ENCODE data around the gene PDLIM4. TPM values are rescaled to one million over a fixed set of nuclear protein-coding genes. Genes with fewer than 3 reads are reported as not detected.

PDLIM4 gene
- total RNA-seq, 2 experiments from 2014 or later: 0.21 to 0.23 TPM

- Mint-ChIP-seq H3K4me1 (no peaks in the 10 kb centered on the region), H3K36me3 (ENCODE audit: low read depth) (no peaks in the 10 kb centered on the region), H3K27ac (no peak overlapping the region), H3K27me3 (no peaks in the 10 kb centered on the region), H3K9me3 (ENCODE audit: low read depth) (peaks cover 3% of the 10 kb centered on the region), H3K4me3 (no peak overlapping the region)
- ATAC-seq (no peak), DNase-seq (no peak)
- ChIA-PET CTCF (interaction anchor here (0.7 kb wide), 1 partner anchor 31 kb away, joined by 3 read pairs; no protein-coding TSS in a partner anchor), POLR2A (no interaction called here)
- intact Hi-C loops (cut with DNase I, micrococcal nuclease): no loop called here
Observed at GRCh38 chr5:132279801-132280200, 22.3 kb downstream of the PDLIM4 start.

DNA sequence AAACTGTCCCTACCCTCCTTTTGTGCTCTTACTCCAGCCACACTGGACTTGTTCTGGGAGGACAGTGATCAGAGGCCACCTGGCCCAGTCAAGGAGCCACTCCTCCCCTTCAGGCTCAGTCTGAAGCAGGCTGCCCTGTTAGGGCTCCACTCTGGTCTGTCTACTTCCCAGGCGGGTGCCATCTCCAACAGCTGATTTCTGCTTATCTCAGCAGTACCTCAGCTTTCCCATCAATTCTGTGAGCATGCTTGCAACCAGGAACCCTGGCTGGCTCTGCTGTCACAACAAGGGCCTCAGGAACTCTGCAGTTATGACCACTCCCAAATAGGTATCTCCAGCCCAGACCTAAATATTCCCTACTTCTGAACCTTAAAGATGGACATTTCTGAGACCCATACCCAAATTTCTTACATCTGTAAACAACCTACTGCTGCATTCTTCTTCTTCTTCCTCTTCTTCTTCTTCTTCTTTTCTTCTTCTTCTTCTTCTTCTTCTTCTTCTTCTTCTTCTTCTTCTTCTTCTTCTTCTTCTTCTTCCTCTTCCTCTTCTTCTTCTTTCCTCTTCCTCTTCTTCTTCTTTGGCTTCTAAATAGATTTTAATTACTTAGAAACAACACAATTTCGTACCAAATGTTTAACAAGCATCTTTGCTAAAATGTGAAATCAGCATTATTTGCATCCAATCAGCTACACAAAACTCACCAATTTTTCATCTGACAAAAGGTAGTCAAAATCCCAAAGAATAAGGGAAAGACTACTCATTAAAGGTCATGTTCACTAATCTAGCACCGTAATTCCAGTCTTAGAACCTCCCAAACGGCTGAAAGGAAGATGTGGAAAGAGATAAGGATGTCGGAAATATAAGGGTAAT lies 23.1 kb downstream of the PDLIM4 start:
- Mint-ChIP-seq H3K4me3 (no peak overlapping the region), H3K27ac (no peak overlapping the region), H3K36me3 (ENCODE audit: low read depth) (no peaks in the 10 kb centered on the region), H3K4me1 (no peaks in the 10 kb centered on the region), H3K27me3 (no peaks in the 10 kb centered on the region), H3K9me3 (ENCODE audit: low read depth) (peaks cover 3% of the 10 kb centered on the region)
- ChIA-PET POLR2A (no interaction called here), CTCF (interaction anchor here (0.6 to 2.1 kb wide), 7 partner anchors 8 to 106 kb away, joined by 3 to 9 read pairs (median 4); no protein-coding TSS in a partner anchor)
- intact Hi-C loops (cut with DNase I, micrococcal nuclease): no loop called here
- DNase-seq (no peak), ATAC-seq (no peak)

- no peaks in the 10 kb centered on the region for H3K27me3 Mint-ChIP-seq
Observed at GRCh38 chr5:132281856-132282614, 24.5 kb downstream of the PDLIM4 start.

DNA sequence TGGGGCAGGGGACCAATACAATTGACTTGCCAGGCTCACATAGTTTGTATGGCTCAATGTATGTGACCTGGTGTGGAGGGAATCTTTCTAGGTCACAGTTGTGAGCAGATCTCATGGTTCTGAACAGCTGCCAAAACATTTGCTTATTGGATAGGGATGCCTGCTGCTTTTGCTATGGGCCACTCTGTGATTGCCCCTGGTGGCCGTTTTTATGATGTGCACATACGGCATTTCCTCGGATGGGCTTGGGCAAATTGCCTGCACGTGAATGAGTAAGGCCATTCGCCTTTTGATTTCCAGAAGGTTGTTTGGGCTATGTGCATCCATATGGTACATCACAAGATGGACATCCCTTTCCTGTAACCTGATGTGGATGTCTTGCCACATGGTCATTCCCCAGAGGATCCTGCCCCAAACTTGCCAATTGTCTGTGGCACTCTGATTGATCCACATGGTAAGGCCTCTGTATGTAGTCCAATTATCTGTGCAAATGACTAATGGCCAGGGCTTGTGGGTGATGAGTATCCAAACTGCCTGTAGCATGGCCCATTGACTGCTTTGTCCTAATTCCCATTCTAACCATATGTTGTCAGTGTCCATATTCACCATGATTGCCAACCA lies 26.0 kb downstream of the PDLIM4 start:
- no peak for DNase-seq

More at GRCh38 chr5:132281856-132282614, 24.5 kb downstream of the PDLIM4 start:
- no peak for ATAC-seq
- CTCF ChIA-PET: interaction anchor here (1.1 to 2.1 kb wide), 5 partner anchors 9 to 104 kb away, joined by 4 to 9 read pairs (median 5); no protein-coding TSS in a partner anchor
- Mint-ChIP-seq H3K36me3 (ENCODE audit: low read depth) (no peaks in the 10 kb centered on the region), H3K27ac (no peak overlapping the region), H3K4me3 (no peak overlapping the region), H3K9me3 (ENCODE audit: low read depth) (peaks cover 3% of the 10 kb centered on the region), H3K4me1 (no peaks in the 10 kb centered on the region)
- intact Hi-C loops (cut with DNase I, micrococcal nuclease): no loop called here
- DNase-seq: no peak
- POLR2A ChIA-PET: no interaction called here

GRCh38 chr5:132289097-132289496 lies 31.6 kb downstream of the PDLIM4 start:
- no peak for ATAC-seq
- no peak overlapping the region for H3K27ac Mint-ChIP-seq
- CTCF ChIA-PET: interaction anchor here (1.8 kb wide), 1 partner anchor 13 kb away, joined by 4 read pairs; no protein-coding TSS in a partner anchor
- intact Hi-C loops (cut with DNase I, micrococcal nuclease): no loop called here
- peaks cover 5% of the 10 kb centered on the region for H3K4me1 Mint-ChIP-seq
- H3K9me3 Mint-ChIP-seq (ENCODE audit: low read depth): no peaks in the 10 kb centered on the region
- no peaks in the 10 kb centered on the region for H3K36me3 Mint-ChIP-seq (ENCODE audit: low read depth)
- POLR2A ChIA-PET: no interaction called here
- no peak for DNase-seq
- H3K27me3 Mint-ChIP-seq: peaks cover 6% of the 10 kb centered on the region
- H3K4me3 Mint-ChIP-seq: no peak overlapping the region

More for the DNA sequence above, 26.0 kb downstream of the PDLIM4 start:
- ChIA-PET CTCF (no interaction called here), POLR2A (no interaction called here)
- ATAC-seq: no peak
- H3K9me3 Mint-ChIP-seq (ENCODE audit: low read depth): peaks cover 3% of the 10 kb centered on the region
- H3K27ac Mint-ChIP-seq: no peak overlapping the region
- H3K27me3 Mint-ChIP-seq: peaks cover 2% of the 10 kb centered on the region
- H3K4me1 Mint-ChIP-seq: no peaks in the 10 kb centered on the region
- no peak overlapping the region for H3K4me3 Mint-ChIP-seq
- intact Hi-C loops (cut with DNase I, micrococcal nuclease): no loop called here
- H3K36me3 Mint-ChIP-seq (ENCODE audit: low read depth): no peaks in the 10 kb centered on the region

- intact Hi-C loops (cut with DNase I, micrococcal nuclease): loop anchor here (5.0 to 10.0 kb wide), 5 partner anchors 189 to 761 kb away; partner anchors contain the start of genes GDF9 (in 1 of the 2), HSPA4 (in 1 of the 2), RAPGEF6 (in 1 of the 2) and UQCRQ (in 1 of the 2)
- peaks cover 2% of the 10 kb centered on the region for H3K36me3 Mint-ChIP-seq (ENCODE audit: low read depth)
- no peaks in the 10 kb centered on the region for H3K9me3 Mint-ChIP-seq (ENCODE audit: low read depth)
- peaks cover 9% of the 10 kb centered on the region for H3K27me3 Mint-ChIP-seq
- peaks cover 17% of the 10 kb centered on the region for H3K4me1 Mint-ChIP-seq
- DNase-seq (no peak), ATAC-seq (no peak)
- POLR2A ChIA-PET: interaction anchor here (0.6 kb wide), 1 partner anchor 66 kb away, joined by 5 read pairs; no protein-coding TSS in a partner anchor
- H3K27ac Mint-ChIP-seq: no peak overlapping the region
- CTCF ChIA-PET: interaction anchor here (0.8 to 1.6 kb wide), 5 partner anchors 10 to 76 kb away, joined by 3 to 6 read pairs (median 4); no protein-coding TSS in a partner anchor
- no peak overlapping the region for H3K4me3 Mint-ChIP-seq
Observed at GRCh38 chr5:132291026-132291425, 33.5 kb downstream of the PDLIM4 start.

GRCh38 chr5:132293066-132293991 lies 35.8 kb downstream of the PDLIM4 start:
- peaks cover 10% of the 10 kb centered on the region for H3K27me3 Mint-ChIP-seq
- H3K4me1 Mint-ChIP-seq: peaks cover 22% of the 10 kb centered on the region
- intact Hi-C loops (cut with DNase I, micrococcal nuclease): loop anchor here (5.0 to 10.0 kb wide), 5 partner anchors 191 to 759 kb away; partner anchors contain the start of genes GDF9 (in 1 of the 2), HSPA4 (in 1 of the 2), RAPGEF6 (in 1 of the 2) and UQCRQ (in 1 of the 2)
- peak overlapping the region; percentile 88 for H3K4me3 Mint-ChIP-seq
- H3K36me3 Mint-ChIP-seq (ENCODE audit: low read depth): peaks cover 2% of the 10 kb centered on the region
- DNase-seq: peak; percentile 89
- H3K9me3 Mint-ChIP-seq (ENCODE audit: low read depth): no peaks in the 10 kb centered on the region
- ATAC-seq: peak; percentile 45
- H3K27ac Mint-ChIP-seq: peak overlapping the region; percentile 94
- ChIA-PET POLR2A (interaction anchor here (0.5 to 1.5 kb wide), 8 partner anchors 30 to 429 kb away, joined by 3 to 6 read pairs (median 5); partner anchors contain the start of genes IRF1 and SLC22A5), CTCF (interaction anchor here (0.6 to 2.3 kb wide), 13 partner anchors 10 to 199 kb away, joined by 3 to 19 read pairs (median 4); partner anchors contain the start of gene SLC22A5)

DNA sequence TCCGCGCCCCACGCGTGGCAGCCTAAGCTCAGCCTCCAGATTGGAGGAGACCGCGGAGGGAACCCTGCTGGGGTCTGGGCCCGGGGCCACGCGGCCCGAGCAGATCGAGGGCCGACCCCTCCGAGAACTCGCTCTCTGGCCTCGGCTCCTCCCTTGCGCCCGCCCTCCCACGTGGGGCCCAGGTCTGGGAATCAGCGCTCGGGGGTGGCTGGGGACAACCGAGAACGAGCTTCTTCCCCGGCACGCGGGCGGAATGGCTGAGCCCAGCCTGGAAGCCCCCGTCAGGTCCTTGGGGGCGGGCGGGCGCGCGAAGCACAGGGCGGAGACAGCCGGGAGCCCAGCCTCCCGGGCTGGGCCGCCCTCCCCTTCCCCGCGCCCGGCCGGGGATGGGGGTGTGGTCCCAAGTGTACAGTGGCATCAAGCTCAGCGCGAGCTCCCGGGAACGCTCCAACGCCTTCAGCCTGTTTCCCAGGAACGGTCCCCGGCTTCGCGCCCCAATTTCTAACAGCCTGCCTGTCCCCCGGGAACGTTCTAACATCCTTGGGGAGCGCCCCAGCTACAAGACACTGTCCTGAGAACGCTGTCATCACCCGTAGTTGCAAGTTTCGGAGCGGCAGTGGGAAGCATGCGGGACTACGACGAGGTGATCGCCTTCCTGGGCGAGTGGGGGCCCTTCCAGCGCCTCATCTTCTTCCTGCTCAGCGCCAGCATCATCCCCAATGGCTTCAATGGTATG lies 36.7 kb downstream of the PDLIM4 start, which contains the start of gene SLC22A4:
Gene SLC22A4 (plus strand): TSS at position 403 of the 736 bp plus-strand sequence. CDS start 223 bp downstream, at position 626.
- peak; percentile 79 for ATAC-seq
- H3K4me3 Mint-ChIP-seq: peak within 1 kb of the TSS; percentile 88
- intact Hi-C loops (cut with DNase I, micrococcal nuclease): loop anchor here (1.0 to 10.0 kb wide), 8 partner anchors 192 to 758 kb away; partner anchors contain the start of genes FNIP1 (in 1 of the 2), GDF9 (in 1 of the 2), HSPA4 (in 1 of the 2) and RAPGEF6 (in 1 of the 2)
- CTCF ChIA-PET: interaction anchor here (0.6 to 2.3 kb wide), 13 partner anchors 9 to 198 kb away, joined by 3 to 19 read pairs (median 3); partner anchors contain the start of gene SLC22A5
- no peaks in the 10 kb centered on the region for H3K9me3 Mint-ChIP-seq (ENCODE audit: low read depth)
- H3K27me3 Mint-ChIP-seq: peaks cover 8% of the 10 kb centered on the region
- H3K27ac Mint-ChIP-seq: peak within 1 kb of the TSS; percentile 94
- peak; percentile 90 for DNase-seq
- POLR2A ChIA-PET: interaction anchor here (0.8 to 1.5 kb wide), 7 partner anchors 31 to 202 kb away, joined by 3 to 6 read pairs (median 5); partner anchors contain the start of genes IRF1 and SLC22A5
- H3K36me3 Mint-ChIP-seq (ENCODE audit: low read depth): peaks cover 2% of the 10 kb centered on the region
- H3K4me1 Mint-ChIP-seq: peaks cover 23% of the 10 kb centered on the region
